ENCODE data around the gene RPS16.

Gene RPS16

DNA sequence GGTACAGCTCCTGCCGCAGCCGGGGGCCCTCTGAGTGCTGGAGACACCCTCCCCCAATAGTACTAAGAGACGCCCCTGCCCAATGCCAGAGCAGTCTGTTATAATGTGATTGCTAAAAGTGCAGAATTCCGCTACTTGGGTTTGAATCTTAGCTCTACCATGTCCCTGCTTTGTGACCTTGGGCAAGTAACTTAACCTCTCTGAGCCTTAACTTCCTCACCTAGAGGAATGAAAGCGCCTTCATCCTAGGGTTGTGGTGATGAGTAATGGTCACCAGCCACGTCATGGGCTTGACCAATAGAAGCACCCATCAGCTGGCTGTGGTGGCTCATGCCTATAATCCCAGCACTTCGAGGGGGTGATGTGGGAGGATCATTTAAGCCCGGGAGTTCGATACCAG, 16.7 kb downstream of the RPS16 start:
- no peak for DNase-seq

- DNase-seq, result no peak
These were observed 18.1 kb downstream of the RPS16 start for GRCh38 chr19:39417463-39418181.

- DNase-seq, result no peak
These were observed 19.3 kb downstream of the RPS16 start for GRCh38 chr19:39416152-39417120.

DNA sequence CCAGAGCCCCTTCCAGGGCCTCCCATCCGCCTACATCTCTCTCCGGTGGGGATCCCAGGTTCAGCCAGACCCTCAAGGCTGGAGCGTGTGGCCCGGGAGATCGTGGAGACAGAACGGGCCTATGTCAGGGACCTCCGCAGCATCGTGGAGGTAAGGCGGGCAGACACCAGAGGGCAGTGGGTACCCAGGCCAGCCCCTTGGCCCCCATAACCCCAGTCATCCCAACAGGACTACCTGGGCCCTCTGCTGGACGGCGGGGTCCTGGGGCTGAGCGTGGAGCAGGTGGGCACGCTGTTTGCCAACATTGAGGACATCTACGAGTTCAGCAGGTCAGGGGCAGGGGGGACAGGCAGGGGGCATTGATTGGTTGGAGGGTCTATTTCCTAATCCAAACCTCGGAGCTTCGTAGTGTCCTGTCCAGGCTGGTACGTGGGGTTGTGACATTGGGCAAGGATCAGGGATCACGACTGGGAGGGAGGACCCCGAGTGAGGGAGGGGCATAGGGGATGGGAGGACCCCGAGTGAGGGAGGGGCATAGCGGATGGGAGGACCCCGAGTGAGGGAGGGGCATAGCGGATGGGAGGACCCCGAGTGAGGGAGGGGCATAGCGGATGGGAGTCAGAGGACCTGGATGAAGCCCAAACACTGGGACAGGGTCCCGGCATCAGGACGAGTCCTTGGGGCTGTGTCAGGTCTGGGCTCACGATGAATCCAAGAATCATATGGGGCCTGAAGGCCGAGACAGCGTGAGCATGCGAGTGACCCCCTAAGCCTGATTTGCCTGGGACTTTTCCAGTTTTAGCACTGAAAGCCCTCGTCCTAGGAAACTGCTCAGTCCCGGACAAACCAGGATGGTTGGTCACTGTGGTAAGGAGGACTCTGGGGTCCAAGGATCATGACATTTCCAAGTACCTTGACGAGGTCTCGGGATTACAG, 20.4 kb downstream of the RPS16 start:
- no peak for DNase-seq

- DNase-seq, result no peak
These were observed 21.7 kb downstream of the RPS16 start for GRCh38 chr19:39413911-39414608.

DNA sequence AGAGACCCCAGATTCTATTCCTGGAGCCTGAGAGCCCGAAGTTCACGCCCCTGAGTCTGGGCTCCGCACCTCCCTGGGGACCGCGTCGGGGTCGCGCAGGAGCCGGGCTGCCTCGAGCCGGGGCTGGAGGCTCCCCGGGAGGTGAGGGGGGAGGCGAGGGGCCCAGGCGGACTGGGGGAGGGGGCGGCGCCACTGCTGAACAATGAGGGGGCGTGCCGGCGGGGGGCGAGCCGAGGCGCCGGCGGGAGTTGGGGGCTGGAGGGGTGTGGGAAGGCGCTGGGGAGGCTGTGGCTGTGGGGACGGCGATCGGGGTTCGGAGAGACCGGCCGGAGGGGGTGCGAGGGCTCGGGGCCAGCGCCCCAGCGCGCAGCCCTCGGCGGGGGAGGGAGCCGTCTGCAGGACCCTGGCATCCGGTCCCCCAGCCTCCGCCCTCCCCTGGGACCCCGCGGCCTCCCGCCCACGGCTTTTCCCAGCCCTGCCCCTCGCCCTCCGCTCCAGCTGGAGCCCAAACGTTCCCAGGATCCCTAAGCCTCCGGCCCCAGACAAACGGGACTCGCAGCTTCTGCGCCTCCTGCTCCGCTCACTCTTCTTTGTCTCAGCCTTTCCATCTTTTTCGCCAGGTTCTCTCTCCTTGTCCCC, 22.4 kb downstream of the RPS16 start:
- peak in 1 of 2 experiments; percentile 55 for DNase-seq

- no peak for DNase-seq
These were observed 22.9 kb downstream of the RPS16 start for GRCh38 chr19:39412867-39413271.

GRCh38 chr19:39412100-39412866, 23.5 kb downstream of the RPS16 start, which contains the start of gene PLEKHG2:
TSS of gene PLEKHG2 (plus strand) at chr19:39412669. CDS start at chr19:39414087, 1,418 bp downstream.
- DNase-seq, result peak; percentile 99

- peak; percentile 93 to 95 for DNase-seq
These were observed 24.0 kb downstream of the RPS16 start for GRCh38 chr19:39411832-39412099.

DNA sequence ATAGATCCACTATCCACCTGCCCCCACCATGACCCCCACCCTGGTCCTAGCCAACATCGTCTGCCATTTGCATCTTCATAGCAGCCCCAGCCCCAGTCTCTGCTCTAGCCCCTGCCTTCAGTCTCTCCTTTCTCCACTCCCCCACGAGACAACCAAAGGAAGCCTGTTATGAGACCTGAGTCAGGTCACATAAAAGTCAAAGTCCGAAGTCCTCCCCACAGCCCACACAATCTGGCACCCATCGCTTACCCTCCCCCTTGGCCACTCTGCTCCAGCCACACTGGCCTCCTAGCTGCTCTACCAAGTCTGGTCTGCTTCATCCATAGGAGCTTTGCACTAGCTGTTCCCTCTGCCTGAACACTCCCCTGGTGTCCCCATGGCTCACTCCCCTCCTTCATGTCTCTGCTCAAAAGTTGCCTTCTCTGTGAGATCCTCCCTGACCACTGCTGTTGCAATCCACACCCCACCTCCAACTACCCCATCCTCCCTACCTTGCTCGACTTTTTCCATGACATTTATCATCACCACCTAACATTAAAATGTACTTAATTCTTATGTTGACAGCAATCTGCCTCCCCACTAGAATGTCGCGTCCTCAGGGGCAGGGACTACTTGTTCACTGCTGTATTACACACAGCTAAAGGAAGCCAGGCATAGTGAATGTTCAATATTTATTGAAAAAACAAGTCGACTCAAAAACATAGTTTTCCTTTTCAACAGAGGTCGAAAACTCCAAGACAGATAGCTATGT, 24.5 kb downstream of the RPS16 start:
- DNase-seq, result peak; percentile 49 to 50

GRCh38 chr19:39410831-39411080, 25.0 kb downstream of the RPS16 start:
- no peak for DNase-seq

DNA sequence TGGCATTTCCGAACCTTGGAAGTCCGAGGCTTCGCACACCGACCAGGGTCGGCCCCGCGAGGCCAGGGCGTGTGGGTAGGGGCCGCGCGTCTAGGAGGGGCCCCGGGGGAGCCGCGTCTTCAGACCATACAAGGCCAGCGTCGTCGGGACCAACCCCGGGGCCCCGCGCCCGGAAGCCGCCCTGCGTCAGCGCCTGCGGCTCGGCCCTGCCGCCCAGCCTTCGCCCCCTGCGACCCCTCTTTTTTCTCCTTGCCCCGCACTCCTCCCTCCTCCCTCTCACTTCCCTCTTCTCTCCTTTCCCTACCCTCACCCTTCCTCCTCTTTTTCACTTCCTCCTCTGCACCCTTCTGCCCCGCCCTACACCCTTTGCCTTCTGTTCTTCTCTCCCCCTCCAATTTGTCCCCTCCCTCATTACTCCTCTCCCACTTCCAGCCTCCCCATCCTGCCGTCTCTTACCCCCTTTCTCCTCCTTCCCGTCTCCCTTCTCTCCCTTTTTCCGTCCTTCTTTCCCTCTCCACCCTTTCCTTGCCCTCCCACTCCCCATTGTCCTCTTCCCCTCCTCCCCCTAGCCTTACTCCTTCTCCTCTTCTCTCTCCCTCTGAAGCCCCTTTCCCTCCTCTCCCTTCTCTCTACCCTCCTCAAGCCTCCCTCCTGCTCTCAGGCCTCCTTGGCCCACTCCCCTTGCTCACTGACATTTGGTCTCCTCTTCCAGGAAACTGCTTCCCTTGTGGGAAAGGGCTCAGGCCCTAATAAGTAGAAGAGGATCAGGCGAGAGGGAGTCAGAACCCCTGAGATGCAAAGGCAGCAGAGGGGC, 25.5 kb downstream of the RPS16 start:
- peak; percentile 70 to 78 for DNase-seq

DNA sequence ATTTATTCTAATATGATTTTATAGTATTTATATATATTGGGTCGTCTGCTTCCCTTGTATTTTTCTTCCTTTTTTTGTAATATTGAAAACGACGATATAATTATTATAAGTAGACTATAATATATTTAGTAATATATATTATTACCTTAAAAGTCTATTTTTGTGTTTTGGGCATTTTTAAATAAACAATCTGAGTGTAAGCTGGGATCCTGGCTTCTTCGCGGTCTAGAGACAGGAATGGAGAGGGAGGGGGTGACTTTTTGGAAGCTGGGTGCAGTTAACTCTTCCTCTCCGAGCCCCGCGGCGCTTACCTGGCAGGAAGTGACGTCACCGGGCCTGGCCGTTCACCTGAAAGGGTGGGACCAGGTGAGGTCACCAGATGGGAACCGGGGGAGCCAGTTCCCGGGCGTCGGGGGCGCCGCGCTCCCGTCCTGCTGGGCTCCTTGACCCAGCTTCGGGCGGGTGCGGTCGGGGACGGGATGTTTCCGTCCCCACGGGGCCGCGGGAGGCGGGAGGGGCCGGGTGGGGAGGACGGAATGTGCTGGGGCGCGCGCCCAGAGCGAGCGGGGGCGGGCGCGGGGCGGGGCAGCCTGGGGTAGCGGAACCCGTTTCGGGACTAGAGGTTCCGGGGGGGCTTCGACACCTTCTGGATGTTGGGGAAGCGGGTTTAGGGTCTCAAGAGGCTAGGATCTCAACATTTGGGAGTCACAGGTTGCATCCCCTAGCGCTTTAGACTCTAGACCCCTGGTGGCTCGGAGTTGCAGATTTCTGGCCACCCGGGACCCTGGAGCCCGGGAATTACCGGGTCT, 26.3 kb downstream of the RPS16 start:
- peak; percentile 85 to 88 for DNase-seq

GRCh38 chr19:39408392-39409207, 27.1 kb downstream of the RPS16 start:
- peak; percentile 54 to 59 for DNase-seq

GRCh38 chr19:39407660-39408391, 27.9 kb downstream of the RPS16 start:
- peak; percentile 65 to 72 for DNase-seq

GRCh38 chr19:39407410-39407659, 28.4 kb downstream of the RPS16 start:
- no peak for DNase-seq

- peak; percentile 93 for DNase-seq
These were observed 28.9 kb downstream of the RPS16 start, which contains the start of gene ZFP36 for GRCh38 chr19:39406656-39407409. TSS of gene ZFP36 (plus strand) at chr19:39406847. CDS start at chr19:39406905, 58 bp downstream.
